D721Med (cell line): Measurements from ENCODE around the gene SKAP2.
A peak's percentile ranks its signal among the peaks of the same experiment; 100 is the strongest.

Experiments
- DNase-seq: peaks from one replicate; pipeline ENCODE4 v3.0.0; 2011; ENCODE audit warnings: low spot score; ENCODE audit not compliant: insufficient read length
- FAIRE-seq: peaks from 2 replicates; lab custom pipeline; 2011; peaks lifted over from hg19 to GRCh38; lab: Jason Lieb, UNC
- CTCF ChIP-seq: IDR thresholded peaks from 2 replicates; pipeline ENCODE4 v1.5.1; 2012; ENCODE audit warnings: mild to moderate bottlenecking, control low read depth; ENCODE audit not compliant: insufficient read depth; ENCODE audit errors: missing control alignments

Gene SKAP2

GRCh38 chr7:26777385-26777784 is 87.0 kb downstream of the SKAP2 start:
- no peak for TF ChIP-seq CTCF

GRCh38 chr7:26760501-26760900 is 103.9 kb downstream of the SKAP2 start:
- TF ChIP-seq CTCF: no peak

More at GRCh38 chr7:26777385-26777784, 87.0 kb downstream of the SKAP2 start:
- DNase-seq: no peak
- FAIRE-seq: no peak

DNA sequence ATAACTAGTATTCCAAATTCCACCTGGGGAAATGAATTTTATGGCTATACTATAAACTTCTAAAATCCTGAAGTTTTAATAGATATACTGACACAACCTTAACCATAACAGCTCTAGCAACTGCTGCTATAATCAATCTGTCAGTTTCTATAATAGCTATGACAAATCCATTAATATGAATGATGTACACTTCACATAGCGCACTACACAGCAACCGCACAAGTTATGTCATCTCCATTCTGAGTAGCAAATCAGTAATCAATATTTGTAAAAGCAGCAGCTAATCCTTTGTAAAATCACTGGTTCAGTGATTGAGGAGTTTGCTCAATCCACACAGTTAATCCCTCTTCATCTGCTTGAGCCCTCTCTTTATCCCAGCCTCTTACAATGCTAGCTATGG is 105.3 kb downstream of the SKAP2 start:
- peak; percentile 6 for FAIRE-seq
- no peak for TF ChIP-seq CTCF
- DNase-seq: no peak

More at GRCh38 chr7:26760501-26760900, 103.9 kb downstream of the SKAP2 start:
- FAIRE-seq (no peak), DNase-seq (no peak)

- TF ChIP-seq CTCF: no peak
- no peak for DNase-seq
- FAIRE-seq: no peak
Observed at GRCh38 chr7:26743205-26743604, 121.2 kb downstream of the SKAP2 start.

DNA sequence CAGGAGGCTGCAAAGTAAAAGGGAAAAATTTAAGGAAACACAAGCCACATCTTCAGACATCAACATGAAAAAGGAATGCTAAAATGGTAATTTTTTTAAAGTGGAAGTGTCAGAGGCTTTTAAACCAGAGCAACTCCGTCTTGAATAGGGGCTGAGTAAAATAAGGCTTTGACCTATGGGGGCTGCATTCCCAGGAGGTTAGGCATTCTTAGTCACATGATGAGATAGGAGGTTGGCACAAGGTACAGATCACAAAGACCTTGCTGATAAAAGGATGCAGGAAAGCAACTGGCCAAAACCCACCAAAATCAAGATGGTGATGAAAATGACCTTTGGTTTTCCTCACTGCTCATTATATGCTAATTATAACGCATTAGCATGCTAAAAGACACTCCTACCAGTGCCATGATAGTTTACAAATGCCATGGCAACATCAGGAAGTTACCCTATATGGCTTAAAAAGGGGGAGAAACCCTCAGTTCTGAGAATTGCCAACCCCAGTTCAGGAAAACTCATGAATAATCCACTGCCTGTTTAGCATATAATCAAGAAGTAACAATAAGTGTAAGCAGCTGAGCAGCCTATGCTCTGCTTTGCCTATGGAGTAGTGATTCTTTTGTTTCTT is 128.3 kb downstream of the SKAP2 start:
- TF ChIP-seq CTCF: no peak
- no peak for DNase-seq
- no peak for FAIRE-seq

DNA sequence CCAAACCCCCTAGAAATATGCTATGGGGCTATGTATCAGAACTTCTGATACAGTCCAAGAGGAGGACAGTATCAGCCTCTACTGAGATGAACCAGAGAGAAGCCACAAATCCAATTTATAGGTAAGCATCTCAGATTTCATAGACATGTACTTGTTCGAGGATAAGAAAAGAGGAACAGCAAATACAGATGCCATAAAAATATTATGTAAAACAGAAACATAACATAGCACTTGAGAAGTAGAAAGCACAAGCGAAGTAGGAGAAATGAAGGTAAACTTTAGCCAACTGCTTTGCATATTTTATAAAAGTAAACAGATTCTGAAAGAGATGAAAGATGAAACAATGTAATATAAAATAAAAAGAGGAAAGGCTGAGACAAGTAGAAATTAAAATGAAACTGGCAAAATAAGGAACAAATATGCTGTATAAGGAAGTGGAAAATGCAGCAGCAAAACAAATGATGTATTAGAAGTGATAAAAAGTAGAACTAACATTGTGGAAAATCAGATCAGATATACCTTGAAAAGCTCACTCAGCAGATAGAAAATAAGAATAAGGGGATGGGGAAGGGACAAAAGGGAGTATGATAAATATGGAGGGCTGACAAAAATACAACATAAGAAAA is 135.1 kb downstream of the SKAP2 start:
- FAIRE-seq (no peak), DNase-seq (no peak)
- TF ChIP-seq CTCF: no peak

DNA sequence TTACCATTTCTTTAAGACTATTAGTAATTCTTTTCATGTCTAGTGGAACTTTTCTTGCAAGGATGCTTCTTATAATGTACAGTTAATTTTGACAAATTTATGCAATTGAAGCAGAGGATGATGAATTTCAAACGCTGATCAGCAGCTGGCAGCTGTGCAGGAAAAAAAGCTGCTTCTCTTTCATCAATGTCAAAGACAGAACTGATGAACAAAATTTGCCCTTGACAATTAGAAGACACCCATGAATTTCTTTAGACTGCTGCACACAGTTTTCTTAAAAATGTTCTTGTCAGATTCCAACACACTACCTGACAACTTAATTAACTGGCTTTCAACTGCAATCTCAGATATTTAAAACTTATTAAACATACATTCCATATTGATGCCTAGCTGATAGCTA is 138.3 kb downstream of the SKAP2 start:
- no peak for FAIRE-seq
- no peak for TF ChIP-seq CTCF
- DNase-seq: no peak
